ENCODE results near the gene ZBP1.

GRCh38 chr20:57658833-57659516 lies 38.7 kb upstream of the ZBP1 start:
- TF ChIP-seq EP300 (IDR thresholded peaks at IDR 0.05; ENCODE audit: borderline replicate concordance) (no peak), USF1 (IDR thresholded peaks at IDR 0.05) (no peak), MAX (IDR thresholded peaks at IDR 0.05) (no peak), TAF1 (IDR thresholded peaks at IDR 0.05; ENCODE audit: low read depth) (no peak), FOXM1 (IDR thresholded peaks at IDR 0.05; ENCODE audit: borderline replicate concordance, low read depth) (no peak)
